LNCAP (cell line): ENCODE data around the gene POU3F1.

Experiments used
- TF ChIP-seq, protein P1 (sequence below): fragments of 450-650 bp; IDR thresholded peaks from 2 replicates; pipeline ENCODE4 v1.5.1; 2017; ENCODE audit warnings: mild to moderate bottlenecking

The POU3F1 gene

DNA sequence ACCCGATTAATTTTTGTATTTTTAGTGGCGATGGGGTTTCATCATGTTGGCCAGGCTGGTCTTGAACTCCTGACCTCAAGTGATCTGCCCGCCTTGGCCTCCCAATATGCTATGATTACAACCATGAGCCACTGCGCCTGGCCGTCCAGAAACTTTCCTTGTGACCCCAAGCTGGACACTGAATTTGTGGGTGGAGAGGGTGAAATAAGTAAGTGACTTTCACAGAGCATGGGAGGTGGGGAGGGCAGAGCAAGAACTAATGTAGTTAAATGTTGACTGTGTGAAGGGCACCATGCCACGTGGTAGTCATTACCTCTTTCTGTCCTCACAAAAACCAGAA, 36.8 kb downstream of the POU3F1 start:
- TF ChIP-seq, protein P1, sequence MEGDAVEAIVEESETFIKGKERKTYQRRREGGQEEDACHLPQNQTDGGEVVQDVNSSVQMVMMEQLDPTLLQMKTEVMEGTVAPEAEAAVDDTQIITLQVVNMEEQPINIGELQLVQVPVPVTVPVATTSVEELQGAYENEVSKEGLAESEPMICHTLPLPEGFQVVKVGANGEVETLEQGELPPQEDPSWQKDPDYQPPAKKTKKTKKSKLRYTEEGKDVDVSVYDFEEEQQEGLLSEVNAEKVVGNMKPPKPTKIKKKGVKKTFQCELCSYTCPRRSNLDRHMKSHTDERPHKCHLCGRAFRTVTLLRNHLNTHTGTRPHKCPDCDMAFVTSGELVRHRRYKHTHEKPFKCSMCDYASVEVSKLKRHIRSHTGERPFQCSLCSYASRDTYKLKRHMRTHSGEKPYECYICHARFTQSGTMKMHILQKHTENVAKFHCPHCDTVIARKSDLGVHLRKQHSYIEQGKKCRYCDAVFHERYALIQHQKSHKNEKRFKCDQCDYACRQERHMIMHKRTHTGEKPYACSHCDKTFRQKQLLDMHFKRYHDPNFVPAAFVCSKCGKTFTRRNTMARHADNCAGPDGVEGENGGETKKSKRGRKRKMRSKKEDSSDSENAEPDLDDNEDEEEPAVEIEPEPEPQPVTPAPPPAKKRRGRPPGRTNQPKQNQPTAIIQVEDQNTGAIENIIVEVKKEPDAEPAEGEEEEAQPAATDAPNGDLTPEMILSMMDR = no peak

DNA sequence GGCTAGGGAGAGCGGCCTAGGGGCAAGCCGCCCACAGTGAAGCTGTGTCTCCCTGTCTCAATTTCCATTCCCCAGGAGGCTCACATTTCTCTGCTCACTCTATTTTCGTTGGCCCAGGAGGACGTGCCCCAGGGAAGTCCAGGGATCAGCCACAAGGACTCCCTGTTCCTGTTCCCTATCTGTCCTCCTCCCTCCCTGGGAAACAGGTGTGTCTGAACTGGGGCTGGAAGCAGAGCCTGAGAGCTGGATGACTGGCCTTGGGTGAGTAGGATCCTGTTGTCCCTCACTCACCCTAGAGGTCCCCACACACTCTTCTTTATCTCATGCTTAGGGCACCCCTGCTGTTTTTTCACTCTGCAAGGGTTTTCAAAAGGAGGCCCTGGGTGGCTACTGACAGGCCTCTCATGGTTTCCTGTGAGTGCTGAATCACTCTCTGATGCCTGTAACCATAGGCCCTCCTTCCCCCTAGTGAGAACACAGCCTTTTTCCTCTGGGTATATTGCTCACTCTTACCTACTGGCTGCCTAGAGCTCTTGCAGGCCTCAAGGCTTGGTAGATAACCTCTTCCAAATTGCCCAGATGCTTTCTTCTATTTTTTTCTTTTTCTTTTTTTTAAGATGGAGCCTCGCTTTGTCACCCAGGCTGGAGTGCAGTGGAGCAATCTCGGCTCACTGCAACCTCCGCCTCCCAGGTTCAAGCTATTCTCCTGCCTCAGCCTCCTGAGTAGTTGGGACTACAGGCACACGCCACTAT, 37.3 kb downstream of the POU3F1 start:
- TF ChIP-seq, protein P1 = no peak

DNA sequence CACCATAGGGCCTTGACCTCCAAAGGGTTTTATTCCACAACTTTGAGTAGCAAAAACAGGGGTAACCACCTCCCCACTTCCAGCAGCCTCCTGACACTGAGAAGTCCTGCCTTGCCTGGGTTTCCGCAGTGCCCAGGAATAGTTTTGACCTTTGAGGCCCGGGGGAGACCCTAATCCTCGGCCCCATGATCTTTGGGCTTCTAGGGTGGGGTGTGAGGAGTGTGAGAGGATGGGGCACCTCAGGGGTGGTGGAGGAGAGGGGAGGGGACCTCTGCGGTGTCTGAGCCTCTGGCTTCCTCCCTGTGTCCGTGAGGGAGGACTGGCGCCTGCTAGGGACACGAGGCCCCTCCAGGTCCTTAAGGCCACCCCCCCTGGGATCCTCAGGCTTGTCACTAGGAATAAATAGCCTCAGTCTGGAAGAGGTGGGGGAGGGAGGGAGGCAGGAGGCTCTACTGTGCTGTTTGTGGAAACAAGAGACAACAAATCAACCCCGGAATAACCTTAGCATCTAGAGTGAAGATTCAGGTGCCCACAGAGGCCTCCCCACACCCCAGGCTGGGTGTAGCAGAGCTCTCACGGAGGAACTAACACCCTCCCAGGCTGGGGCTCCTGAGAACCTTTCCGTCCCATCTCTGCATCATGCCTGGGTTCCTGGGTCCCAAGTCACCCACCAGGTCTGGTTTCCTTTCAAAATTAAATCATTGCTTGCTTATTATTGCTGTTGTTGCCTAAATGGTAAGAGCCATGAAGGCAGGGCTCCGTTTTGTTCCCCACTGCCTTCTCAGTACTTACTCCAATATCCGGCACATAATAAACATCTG, 40.4 kb downstream of the POU3F1 start:
- TF ChIP-seq, protein P1 = no peak

DNA sequence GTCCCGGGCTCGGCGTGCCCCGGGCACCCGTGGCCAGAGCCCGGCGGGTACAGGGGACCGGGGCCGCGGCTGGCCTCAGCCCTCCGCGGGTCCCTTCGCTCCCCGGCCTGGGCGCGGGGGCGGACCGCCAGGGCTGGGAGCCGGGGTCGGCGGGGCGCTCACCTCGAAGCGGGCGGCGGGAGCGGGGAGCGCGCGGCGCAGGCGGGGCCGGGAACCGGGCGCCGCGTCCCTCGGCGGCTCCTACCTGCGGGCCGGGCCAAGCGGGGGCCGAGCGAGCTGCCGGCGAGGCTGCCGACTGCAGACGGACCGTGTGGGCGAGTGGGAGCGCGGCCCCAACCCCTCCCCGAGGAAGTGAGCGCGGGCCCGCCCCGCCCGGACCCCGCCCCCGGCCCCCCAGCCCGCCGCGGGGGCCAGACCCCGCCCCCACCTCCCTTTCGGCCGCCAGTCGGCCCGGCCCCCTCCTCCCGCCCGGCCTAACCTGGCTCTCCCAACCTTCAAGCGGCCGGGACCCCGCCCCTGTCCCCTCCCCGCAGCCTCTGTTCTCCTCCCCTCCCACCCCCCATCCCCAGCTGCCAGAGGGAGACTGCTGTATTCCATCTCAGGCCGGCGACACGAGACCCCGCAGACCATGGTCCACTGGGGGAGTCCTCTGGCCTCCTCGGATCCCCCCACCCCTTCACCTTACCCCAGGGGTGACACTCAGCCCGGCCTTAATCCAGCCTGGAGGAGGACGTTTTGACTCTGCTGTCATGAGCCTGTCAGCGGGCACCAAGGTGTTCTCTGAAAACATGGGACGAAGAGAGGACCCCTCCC, 41.2 kb downstream of the POU3F1 start, which contains the start of gene FHL3:
FHL3 (minus strand) TSS at position 320 of the 813 bp plus-strand sequence. CDS start 6,102 bp downstream, outside the sequence.
- TF ChIP-seq, protein P1 = no peak

DNA sequence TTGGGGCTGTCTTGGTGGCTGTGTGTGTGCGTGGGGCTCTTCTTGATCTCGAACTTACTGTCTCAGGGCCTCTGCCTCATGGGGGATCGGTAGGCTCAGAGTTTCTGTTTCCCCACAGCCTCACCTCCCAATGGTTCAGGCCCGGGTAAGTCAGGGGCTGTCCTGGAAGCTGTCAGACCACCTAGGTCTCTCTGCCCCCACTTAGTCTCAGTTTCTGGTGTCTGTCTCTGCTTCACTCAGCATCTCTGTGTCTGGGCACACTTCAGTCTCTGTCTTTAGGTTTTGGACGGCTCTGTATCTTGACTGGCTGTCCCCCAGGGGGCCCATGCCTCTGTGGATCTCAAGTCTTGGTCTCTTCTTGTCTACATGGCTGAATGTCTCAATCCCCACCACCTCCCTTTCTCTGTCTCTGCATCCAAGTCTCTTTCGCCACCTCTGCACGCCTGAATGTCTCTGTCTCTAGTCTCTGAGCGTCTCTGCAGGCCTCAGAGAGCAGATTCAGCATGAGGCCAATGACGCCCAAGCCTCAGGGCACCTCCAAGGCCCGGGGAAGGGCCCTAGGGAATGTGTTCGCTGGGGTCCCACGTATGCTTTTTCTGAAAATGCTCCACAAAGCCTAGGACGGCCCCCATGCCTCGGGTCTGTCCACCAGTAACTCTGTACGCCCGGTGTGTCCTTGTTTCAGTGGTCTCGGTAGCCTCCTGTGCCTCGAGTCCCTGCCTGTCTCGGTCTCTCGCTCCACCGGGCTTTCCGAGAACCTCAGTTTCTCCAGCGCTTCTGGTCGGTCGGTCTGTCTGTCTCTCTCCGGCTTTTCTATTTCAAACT, 42.1 kb downstream of the POU3F1 start:
- TF ChIP-seq, protein P1 = no peak

DNA sequence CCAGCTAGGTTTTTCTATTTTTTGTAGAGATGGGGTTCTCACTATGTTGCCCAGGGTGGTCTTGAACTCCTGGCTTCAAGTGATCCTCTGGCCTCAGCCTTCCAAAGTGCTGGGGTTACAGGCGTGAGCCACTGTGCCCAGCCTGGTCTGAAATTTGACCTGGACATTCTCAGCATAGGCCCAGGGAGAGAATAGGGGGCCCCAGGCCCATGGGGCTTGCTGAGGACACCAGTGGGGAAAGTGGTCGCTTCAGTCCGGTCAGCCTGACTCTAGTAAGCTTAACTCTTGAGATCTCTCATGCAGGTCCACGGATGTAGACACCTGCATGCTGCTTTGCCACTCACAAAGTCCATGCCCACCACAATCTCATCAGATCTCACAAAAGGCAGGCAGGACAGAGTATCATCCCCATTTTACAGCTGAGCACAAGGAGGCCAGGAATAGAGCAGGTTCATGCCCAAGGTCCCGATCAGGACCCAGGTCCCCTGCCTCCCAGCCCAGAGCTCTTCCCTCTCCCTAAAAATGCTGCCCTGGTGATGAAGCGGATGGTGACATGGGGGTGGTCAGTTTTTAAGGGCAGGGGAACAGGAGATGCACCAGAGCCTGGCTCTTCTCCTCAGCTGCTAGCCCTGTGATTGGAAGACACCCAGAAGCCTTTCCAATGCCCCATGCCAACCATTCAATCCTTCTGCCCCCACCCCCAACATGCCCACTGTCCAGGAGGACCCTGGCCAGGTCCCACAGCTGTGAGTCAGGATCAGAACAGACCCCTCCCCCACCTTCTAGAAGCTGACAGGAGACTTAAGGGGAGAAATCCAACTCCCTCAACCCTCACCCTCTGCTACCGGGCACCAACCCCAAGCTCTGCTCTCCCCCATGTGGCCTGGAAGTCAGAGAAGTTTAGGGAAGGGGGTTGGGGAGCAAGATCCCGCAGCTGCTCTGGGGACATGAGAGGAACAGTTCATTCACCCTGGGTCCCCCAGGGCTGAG, 43.0 kb downstream of the POU3F1 start:
- TF ChIP-seq, protein P1 = no peak
